Vagina (tissue), 2 donors: ENCODE results near the gene EID1.
"Not testable (repeated sequence)": the region's sequence is repeated elsewhere in the genome, so short reads cannot be mapped to it uniquely, and the experiment has no call there.

Experiments
- CTCF ChIP-seq, 3 experiments: fragments of 450-650 bp in 2 of 3; fragments of 200-600 bp in 1 of 3; sonication (generic) in 1 of 3; IDR thresholded peaks; one replicate each; pipeline ENCODE4 v1.5.1; 2017 to 2019; ENCODE audit warnings: antibody characterized with exemption in 3 of 3, mild to moderate bottlenecking in 2 of 3, moderate library complexity in 2 of 3
- POLR2A ChIP-seq, 2 donors: fragments of 450-650 bp; IDR thresholded peaks; one replicate each; pipeline ENCODE4 v1.6.1; 2017; ENCODE audit warnings: antibody characterized with exemption in 2 of 2, mild to moderate bottlenecking in 2 of 2, moderate library complexity in 2 of 2
- POLR2AphosphoS5 ChIP-seq, 2 donors: sonication (generic); formaldehyde crosslinking; IDR thresholded peaks; one replicate each; pipeline ENCODE4 v1.9.0; 2017; ENCODE audit warnings: antibody characterized with exemption in 2 of 2, mild to moderate bottlenecking in 2 of 2, low read depth in 1 of 2; ENCODE audit not compliant: insufficient read depth in 1 of 2

- TF ChIP-seq POLR2AphosphoS5 (IDR thresholded peaks at IDR 0.05; ENCODE audit: insufficient read depth in 1 of 2, low read depth in 1 of 2); POLR2A (IDR thresholded peaks at IDR 0.05); CTCF (IDR thresholded peaks at IDR 0.05): not testable (repeated sequence)
These were observed 31.4 kb downstream of the EID1 start for GRCh38 chr15:48909313-48909712.
